BE2C (cell line): ENCODE results near the gene NIP7.

Experiments used
- DNase-seq: peaks from one replicate; pipeline ENCODE4 v3.0.0-alpha.2; 2020
- H3K27me3 ChIP-seq: fragments of 250-450 bp; sonication (Bioruptor Pico); 2 replicates; pipeline ENCODE4 v1.5.1; 2020; ENCODE audit warnings: mild to moderate bottlenecking
- H3K36me3 ChIP-seq: fragments of 250-450 bp; sonication (Bioruptor Pico); 2 replicates; pipeline ENCODE4 v1.5.1; 2020; ENCODE audit warnings: mild to moderate bottlenecking
- H3K4me1 ChIP-seq: fragments of 250-450 bp; sonication (Bioruptor Pico); 2 replicates; pipeline ENCODE4 v1.5.1; 2020
- H3K4me3 ChIP-seq: 2 replicates; pipeline ENCODE4 v1.5.1; 2011; ENCODE audit warnings: low read depth, low read length
- H3K9me3 ChIP-seq: fragments of 250-450 bp; sonication (Bioruptor Pico); 2 replicates; pipeline ENCODE4 v1.5.1; 2020
- TF ChIP-seq, protein P1 (sequence below): IDR thresholded peaks from 2 replicates; pipeline ENCODE4 v1.5.1; 2012; ENCODE audit warnings: mild to moderate bottlenecking, low read depth, low read length

Gene NIP7

GRCh38 chr16:69310653-69311532 lies 28.7 kb upstream of the NIP7 start, which contains the start of gene VPS4A:
Gene VPS4A, plus strand, starts transcription at chr16:69311350. Its CDS starts 162 bp downstream, at chr16:69311512.
- peak; percentile 97 for DNase-seq

DNA sequence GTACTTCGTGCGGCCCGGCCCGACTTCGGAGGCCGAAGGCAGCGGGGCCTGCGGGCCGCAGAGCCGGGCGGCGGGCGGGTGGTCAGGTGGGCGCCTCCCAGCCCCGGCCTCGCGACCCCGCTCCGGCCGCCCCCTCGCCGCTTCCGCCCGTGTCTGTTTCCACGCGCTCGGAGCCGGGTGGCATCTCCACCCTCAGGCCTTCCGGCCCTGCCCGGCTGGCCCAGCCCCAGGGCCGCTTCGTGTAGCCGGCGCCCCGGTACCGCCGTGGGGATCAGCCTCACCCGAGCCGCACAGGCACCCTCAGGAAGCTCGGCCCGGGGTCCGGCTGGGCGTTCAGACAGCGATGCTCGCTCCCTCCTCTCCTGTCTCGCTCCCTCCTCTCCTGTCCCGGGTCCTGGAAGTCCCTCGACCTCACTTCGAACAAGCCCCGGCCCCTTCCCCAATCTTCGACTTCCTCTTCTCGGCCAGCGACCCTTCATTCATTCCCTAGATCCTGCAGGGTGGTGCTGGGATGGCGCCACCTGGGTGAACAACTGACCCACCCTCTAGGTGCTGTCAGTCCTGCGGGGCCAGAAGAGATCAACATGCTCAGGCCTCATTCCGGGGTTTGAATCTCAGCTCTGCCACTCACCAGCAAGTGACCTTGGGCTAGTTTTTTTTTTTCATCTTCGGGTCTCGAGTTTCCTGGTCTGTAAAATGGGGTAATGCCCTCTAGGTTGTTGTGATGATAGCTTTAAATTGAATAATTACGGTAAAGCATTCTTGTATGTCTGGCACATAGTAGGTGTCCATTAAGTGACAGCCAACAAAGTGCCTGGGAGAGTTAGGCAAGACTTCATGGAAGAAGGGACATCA lies 27.8 kb upstream of the NIP7 start:
- no peaks in the 10 kb centered on the region for H3K27me3 ChIP-seq
- peak; percentile 50 for DNase-seq
- peak overlapping the region; percentile 92 for H3K4me3 ChIP-seq
- TF ChIP-seq, protein P1, sequence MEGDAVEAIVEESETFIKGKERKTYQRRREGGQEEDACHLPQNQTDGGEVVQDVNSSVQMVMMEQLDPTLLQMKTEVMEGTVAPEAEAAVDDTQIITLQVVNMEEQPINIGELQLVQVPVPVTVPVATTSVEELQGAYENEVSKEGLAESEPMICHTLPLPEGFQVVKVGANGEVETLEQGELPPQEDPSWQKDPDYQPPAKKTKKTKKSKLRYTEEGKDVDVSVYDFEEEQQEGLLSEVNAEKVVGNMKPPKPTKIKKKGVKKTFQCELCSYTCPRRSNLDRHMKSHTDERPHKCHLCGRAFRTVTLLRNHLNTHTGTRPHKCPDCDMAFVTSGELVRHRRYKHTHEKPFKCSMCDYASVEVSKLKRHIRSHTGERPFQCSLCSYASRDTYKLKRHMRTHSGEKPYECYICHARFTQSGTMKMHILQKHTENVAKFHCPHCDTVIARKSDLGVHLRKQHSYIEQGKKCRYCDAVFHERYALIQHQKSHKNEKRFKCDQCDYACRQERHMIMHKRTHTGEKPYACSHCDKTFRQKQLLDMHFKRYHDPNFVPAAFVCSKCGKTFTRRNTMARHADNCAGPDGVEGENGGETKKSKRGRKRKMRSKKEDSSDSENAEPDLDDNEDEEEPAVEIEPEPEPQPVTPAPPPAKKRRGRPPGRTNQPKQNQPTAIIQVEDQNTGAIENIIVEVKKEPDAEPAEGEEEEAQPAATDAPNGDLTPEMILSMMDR: peak; percentile 32
- H3K4me1 ChIP-seq: peaks cover 4% of the 10 kb centered on the region; the same call in 1 of the 2 replicates
- no peaks in the 10 kb centered on the region for H3K9me3 ChIP-seq
- H3K36me3 ChIP-seq: peaks cover 39% of the 10 kb centered on the region

More at GRCh38 chr16:69310653-69311532, 28.7 kb upstream of the NIP7 start, which contains the start of gene VPS4A:
- TF ChIP-seq, protein P1: peak; percentile 69
- H3K4me1 ChIP-seq: peaks cover 4% of the 10 kb centered on the region; the same call in 1 of the 2 replicates
- no peaks in the 10 kb centered on the region for H3K27me3 ChIP-seq
- peak within 1 kb of the TSS; percentile 92 for H3K4me3 ChIP-seq
- H3K36me3 ChIP-seq: peaks cover 30% of the 10 kb centered on the region
- H3K9me3 ChIP-seq: no peaks in the 10 kb centered on the region

DNA sequence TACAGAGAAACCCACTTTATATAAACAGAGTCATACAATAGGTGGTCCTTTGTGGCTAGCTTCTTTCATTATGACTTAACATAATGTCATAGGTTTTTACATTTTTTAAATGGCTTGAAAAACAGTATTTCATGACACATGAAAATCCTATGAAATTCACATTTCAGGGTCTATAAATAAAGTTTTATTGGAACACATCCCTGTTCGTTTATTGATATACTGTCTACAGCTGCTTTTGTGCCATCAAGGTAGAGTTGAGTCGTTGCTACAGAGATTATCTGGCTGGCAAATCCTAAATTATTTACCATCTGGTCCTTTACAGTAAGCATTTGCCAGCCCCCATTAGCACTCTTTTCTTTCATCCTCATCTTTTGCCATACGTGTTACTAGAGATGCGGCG lies 26.1 kb upstream of the NIP7 start:
- Histone ChIP-seq H3K9me3 (no peaks in the 10 kb centered on the region), H3K27me3 (no peaks in the 10 kb centered on the region), H3K4me3 (no peak overlapping the region), H3K36me3 (peaks cover 50% of the 10 kb centered on the region), H3K4me1 (peaks cover 4% of the 10 kb centered on the region; the same call in 1 of the 2 replicates)
- DNase-seq: no peak
- TF ChIP-seq, protein P1: no peak

- peaks cover 4% of the 10 kb centered on the region; the same call in 1 of the 2 replicates for H3K4me1 ChIP-seq
- TF ChIP-seq, protein P1: no peak
- H3K9me3 ChIP-seq: no peaks in the 10 kb centered on the region
- no peaks in the 10 kb centered on the region for H3K27me3 ChIP-seq
- H3K4me3 ChIP-seq: no peak overlapping the region
- H3K36me3 ChIP-seq: peaks cover 61% of the 10 kb centered on the region
- DNase-seq: no peak
Measured at GRCh38 chr16:69314534-69314933, 25.0 kb upstream of the NIP7 start.

GRCh38 chr16:69315486-69316311 lies 23.9 kb upstream of the NIP7 start:
- TF ChIP-seq, protein P1: no peak
- Histone ChIP-seq H3K4me1 (peaks cover under 1% of the 10 kb centered on the region; the same call in 1 of the 2 replicates), H3K4me3 (no peak overlapping the region), H3K27me3 (no peaks in the 10 kb centered on the region), H3K9me3 (no peaks in the 10 kb centered on the region), H3K36me3 (peaks cover 72% of the 10 kb centered on the region)
- no peak for DNase-seq
